GM10248 (cell line): ENCODE results near the gene NTM.

Experiments used
- CTCF ChIA-PET: fragments of 300-600 bp; sonication (Branson Sonifier 250); formaldehyde crosslinking; extraction: SDS; loops from one replicate; lab custom pipeline; 2021; ENCODE audit warnings: antibody characterized with exemption; lab: Yijun Ruan, JAX
- POLR2A ChIA-PET: fragments of 350-650 bp; sonication (Branson Sonifier 250); formaldehyde crosslinking; extraction: SDS; loops from one replicate; lab custom pipeline; 2020; ENCODE audit warnings: antibody characterized with exemption; lab: Yijun Ruan, JAX
- DNase-seq: peaks from one replicate; pipeline ENCODE4 v3.0.0; 2012; ENCODE audit errors: extremely low spot score
- TF ChIP-seq, protein P1 (sequence below): IDR thresholded peaks from 2 replicates; pipeline ENCODE4 v1.5.1; 2012; ENCODE audit warnings: mild to moderate bottlenecking, low read depth; ENCODE audit errors: extremely low read depth, missing control alignments, control extremely low read depth

The NTM gene

GRCh38 chr11:131710511-131710910 lies 340.1 kb downstream of the NTM start:
- no peak for DNase-seq
- ChIA-PET POLR2A (no interaction called here), CTCF (no interaction called here)
- TF ChIP-seq, protein P1, sequence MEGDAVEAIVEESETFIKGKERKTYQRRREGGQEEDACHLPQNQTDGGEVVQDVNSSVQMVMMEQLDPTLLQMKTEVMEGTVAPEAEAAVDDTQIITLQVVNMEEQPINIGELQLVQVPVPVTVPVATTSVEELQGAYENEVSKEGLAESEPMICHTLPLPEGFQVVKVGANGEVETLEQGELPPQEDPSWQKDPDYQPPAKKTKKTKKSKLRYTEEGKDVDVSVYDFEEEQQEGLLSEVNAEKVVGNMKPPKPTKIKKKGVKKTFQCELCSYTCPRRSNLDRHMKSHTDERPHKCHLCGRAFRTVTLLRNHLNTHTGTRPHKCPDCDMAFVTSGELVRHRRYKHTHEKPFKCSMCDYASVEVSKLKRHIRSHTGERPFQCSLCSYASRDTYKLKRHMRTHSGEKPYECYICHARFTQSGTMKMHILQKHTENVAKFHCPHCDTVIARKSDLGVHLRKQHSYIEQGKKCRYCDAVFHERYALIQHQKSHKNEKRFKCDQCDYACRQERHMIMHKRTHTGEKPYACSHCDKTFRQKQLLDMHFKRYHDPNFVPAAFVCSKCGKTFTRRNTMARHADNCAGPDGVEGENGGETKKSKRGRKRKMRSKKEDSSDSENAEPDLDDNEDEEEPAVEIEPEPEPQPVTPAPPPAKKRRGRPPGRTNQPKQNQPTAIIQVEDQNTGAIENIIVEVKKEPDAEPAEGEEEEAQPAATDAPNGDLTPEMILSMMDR = no peak

GRCh38 chr11:131712897-131713296 lies 342.5 kb downstream of the NTM start:
- TF ChIP-seq, protein P1 = no peak
- CTCF ChIA-PET = no interaction called here

GRCh38 chr11:131713529-131714134 lies 343.2 kb downstream of the NTM start:
- POLR2A ChIA-PET = no interaction called here
- DNase-seq = no peak

More at GRCh38 chr11:131712897-131713296, 342.5 kb downstream of the NTM start:
- DNase-seq = no peak
- POLR2A ChIA-PET = no interaction called here

DNA sequence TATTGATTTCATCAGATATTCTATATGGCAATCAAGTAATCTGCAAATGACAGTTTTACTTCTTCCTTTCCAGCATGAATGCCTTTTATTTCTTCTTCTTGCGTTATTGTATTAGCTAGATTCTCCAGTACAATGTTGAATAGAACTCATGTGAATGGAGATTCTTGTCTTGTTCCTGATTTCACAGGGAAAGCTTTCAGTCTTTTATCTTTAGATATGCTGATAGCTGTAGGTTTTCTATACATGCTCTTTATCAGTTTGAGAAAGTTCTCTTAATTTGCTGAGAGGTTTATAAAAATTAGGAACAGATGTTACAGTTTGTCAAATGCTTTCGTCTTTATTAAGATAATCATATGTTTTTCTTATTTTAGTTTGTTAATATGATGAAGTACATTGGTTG lies 347.2 kb downstream of the NTM start:
- DNase-seq = no peak
- ChIA-PET CTCF (interaction anchor here (1.2 kb wide), 1 partner anchor 23 kb away, joined by 3 read pairs; no protein-coding TSS in a partner anchor), POLR2A (no interaction called here)
- TF ChIP-seq, protein P1 = no peak

More at GRCh38 chr11:131713529-131714134, 343.2 kb downstream of the NTM start:
- CTCF ChIA-PET = no interaction called here
- TF ChIP-seq, protein P1 = no peak

DNA sequence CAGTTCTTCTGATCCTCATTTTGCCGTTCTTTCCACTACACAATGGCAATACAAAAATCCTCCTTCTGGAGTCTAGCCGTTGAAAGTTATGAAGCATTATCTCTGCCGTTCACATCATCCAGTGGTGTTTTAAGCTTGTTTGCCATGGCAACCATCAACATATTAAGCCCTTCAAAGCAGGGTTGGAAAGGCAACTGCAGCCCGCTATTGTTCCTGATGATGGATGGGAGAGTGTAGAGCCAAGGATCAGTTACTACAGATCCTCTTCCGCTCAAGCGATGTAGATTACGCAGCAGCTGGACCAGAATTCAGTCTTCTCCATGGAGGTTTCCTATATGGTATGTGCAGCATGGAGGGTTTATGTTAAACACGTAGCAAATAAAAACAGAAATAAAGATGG lies 352.7 kb downstream of the NTM start:
- ChIA-PET CTCF (interaction anchor here (1.0 kb wide), 1 partner anchor 49 kb away, joined by 3 read pairs; no protein-coding TSS in a partner anchor), POLR2A (no interaction called here)
- TF ChIP-seq, protein P1 = no peak
- no peak for DNase-seq

DNA sequence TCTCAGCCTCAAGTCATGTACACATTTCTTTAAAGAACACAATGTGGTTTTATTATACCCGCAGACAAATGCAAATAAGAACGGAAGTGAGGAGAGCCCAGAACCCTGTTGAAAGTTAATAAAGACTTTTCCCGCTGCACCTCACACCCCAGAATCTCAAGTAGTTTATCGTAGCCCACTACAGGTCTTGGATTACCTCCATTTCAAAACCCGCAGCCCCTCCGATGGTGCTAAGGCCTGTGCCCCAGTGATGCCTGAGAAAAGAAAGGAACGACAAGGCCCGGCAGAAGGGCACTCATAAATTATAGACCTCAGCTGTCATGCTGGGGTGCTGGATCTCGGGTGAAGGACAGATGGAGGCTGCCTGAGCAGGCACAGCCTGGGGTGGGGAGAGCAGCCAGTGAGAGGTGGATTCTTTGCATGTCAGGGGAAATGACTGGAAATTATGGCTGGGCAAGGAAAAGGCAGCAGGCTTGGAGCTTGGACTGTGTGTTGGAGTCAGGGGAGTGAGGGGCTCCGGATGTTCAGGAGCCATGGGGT lies 354.1 kb downstream of the NTM start:
- POLR2A ChIA-PET = no interaction called here
- no peak for DNase-seq
- CTCF ChIA-PET = no interaction called here
- TF ChIP-seq, protein P1 = no peak
